ENCODE results near the gene MSX2.
"Not testable (repeated sequence)": the region's sequence is repeated elsewhere in the genome, so short reads cannot be mapped to it uniquely, and the experiment has no call there.

Gene MSX2

DNA sequence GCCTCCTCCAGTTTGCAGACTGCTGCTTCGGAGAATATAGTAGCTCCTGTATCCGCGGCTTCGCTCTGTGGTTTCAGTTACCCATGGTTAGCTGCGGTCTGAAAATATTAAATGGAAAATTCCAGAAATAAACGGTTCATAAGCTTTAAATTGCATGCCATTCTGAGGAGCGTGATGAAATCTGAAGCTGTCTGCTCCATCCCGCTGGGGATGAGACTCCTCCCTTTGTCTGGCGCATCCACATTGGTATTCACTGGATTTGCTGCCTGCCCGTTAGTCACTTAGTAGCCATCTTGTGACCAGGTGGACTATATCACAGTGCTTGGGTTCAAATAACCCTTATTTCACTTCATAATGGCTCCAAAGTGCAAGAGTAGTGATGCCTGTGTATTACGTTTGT, 36.3 kb downstream of the MSX2 start:
- H3K36me3 Mint-ChIP-seq, result no peaks in the 10 kb centered on the region
- H3K4me1 Mint-ChIP-seq, result no peaks in the 10 kb centered on the region
- ATAC-seq (replicated peaks) (no peak), DNase-seq (no peak)
- H3K27me3 Mint-ChIP-seq, result no peaks in the 10 kb centered on the region
- no peak overlapping the region for H3K4me3 Mint-ChIP-seq
- H3K27ac Mint-ChIP-seq, result no peak overlapping the region
- H3K9me3 Mint-ChIP-seq, result peaks cover 0 to under 1% of the 10 kb centered on the region in 2 donors

DNA sequence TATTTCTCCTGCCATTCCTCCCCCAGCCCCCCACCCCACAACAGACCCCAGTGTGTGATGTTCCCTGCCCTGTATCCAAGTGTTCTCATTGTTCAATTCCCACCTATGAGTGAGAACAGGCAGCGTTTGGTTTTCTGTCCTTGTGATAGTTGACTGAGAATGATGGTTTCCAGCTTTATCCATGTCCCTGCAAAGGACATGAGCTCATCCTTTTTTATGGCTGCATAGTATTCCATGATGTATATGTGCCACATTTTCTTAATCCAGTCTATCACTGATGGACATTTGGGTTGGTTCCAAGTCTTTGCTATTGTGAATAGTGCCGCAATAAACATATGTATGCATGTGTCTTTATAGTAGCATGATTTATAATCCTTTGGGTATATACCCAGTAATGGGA, 37.0 kb downstream of the MSX2 start:
- not testable (repeated sequence) for H3K4me1 Mint-ChIP-seq; H3K27me3 Mint-ChIP-seq; ATAC-seq (replicated peaks); DNase-seq; H3K9me3 Mint-ChIP-seq; H3K27ac Mint-ChIP-seq; H3K36me3 Mint-ChIP-seq; H3K4me3 Mint-ChIP-seq

DNA sequence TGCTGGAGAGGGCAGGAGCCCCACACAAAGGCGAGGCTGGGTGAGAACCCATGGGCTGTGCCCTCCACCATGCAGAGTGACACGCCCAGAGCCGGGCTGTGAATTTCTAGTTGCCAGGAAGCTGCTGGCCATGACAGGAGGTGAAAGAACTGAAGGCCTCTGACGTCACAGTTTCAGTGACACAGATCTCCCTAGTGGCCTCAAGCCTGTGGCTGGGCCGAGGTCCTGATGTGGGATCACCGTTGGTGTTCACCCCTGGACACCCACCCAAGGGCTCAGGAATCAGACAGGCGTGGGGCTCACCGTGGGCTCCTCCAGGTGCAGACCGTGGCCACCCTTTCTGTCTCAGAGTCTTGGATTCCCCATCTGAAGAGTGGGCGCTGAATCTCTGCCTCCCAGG, 39.9 kb downstream of the MSX2 start:
- H3K27me3 Mint-ChIP-seq, result peaks cover 0 to 8% of the 10 kb centered on the region in 2 donors
- H3K36me3 Mint-ChIP-seq, result no peaks in the 10 kb centered on the region
- peaks cover 4 to 5% of the 10 kb centered on the region in 2 donors for H3K9me3 Mint-ChIP-seq
- ATAC-seq (replicated peaks) (no peak), DNase-seq (no peak)
- H3K27ac Mint-ChIP-seq, result no peak overlapping the region
- no peak overlapping the region for H3K4me3 Mint-ChIP-seq
- no peaks in the 10 kb centered on the region for H3K4me1 Mint-ChIP-seq

DNA sequence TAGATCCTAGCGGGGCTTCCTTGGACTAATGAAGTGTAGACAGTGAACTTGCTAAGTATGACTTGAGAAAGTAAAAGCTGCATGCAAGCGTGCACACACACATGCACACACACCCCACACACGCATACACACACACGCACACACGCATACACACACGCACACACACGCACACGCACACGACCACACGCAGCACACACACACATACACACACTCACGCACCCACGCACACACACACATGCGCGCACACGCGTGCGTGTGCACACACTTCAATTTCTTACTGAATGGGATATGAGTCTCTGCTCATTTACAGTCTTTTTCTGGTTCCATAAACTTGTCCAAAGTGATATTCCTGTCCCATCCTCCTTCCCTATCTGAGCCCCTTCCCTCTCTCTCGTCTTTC, 41.2 kb downstream of the MSX2 start:
- H3K27ac Mint-ChIP-seq, result no peak overlapping the region
- peaks cover 4 to 5% of the 10 kb centered on the region in 2 donors for H3K9me3 Mint-ChIP-seq
- no peaks in the 10 kb centered on the region for H3K36me3 Mint-ChIP-seq
- no peak for DNase-seq
- H3K4me3 Mint-ChIP-seq, result no peak overlapping the region
- ATAC-seq (replicated peaks), result no peak
- H3K4me1 Mint-ChIP-seq, result no peaks in the 10 kb centered on the region
- H3K27me3 Mint-ChIP-seq, result peaks cover 0 to 8% of the 10 kb centered on the region in 2 donors

DNA sequence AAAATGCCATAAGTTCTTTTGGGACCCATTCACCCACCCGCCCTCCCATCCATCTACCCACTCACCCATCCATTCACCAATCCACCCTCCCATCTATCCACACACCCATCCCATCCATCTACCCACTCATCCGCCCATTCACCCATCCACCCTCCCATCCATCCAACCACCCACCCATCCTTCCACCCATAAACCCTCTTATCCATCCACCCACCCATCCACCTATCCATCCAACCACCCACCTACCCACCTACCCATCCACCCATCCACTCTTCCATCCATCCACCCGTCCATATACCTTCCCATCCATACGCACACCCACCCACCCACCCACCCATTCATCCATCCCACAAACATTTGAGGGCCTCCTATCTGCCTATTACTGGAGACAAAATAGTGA, 43.3 kb downstream of the MSX2 start:
- no peaks in the 10 kb centered on the region for H3K36me3 Mint-ChIP-seq
- ATAC-seq (replicated peaks) (no peak), DNase-seq (no peak)
- H3K27me3 Mint-ChIP-seq, result peaks cover 8 to 9% of the 10 kb centered on the region in 2 donors
- H3K27ac Mint-ChIP-seq, result no peak overlapping the region
- no peak overlapping the region for H3K4me3 Mint-ChIP-seq
- H3K4me1 Mint-ChIP-seq, result no peaks in the 10 kb centered on the region
- H3K9me3 Mint-ChIP-seq, result peaks cover 8 to 9% of the 10 kb centered on the region in 2 donors

DNA sequence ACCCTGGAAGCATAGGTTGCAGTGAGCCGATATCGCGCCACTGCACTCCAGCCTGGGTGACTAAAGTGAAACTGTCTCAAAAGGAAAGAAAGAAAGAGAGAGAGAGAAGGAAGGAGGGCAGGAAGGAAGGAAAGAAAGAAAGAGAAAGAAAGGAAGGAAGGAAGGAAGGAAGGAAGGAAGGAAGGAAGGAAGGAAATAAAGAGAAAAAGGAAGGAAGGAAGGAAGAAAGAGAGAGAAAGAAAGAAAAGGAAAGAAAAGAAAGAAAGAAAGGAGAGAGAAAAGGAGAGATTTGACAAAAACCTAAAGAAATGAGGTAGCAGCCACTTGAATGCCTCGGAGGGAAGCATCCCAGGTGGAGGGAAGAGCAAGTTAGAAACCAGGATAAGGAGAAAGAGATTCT, 44.6 kb downstream of the MSX2 start:
- no peaks in the 10 kb centered on the region for H3K4me1 Mint-ChIP-seq
- no peak overlapping the region for H3K4me3 Mint-ChIP-seq
- no peak for DNase-seq

DNA sequence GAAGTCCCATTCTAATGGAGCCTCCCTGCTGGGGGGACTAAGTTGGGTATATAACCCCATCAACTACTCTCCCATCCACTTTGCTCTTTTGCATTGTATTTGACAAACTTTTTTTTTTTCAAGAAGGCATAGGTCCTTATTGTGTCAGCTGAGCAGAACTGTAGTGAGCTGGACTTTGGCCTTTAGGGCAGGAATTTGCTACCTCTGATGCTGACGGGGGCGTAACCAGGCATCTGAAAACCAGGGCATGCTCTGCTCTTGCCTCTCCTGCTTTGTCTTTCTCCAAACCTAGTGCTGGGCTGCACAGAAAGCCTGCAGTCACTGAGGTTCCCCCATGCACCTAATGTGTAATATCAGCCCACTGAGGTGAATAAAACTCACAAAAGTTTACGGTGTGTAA, 49.0 kb downstream of the MSX2 start:
- Mint-ChIP-seq H3K27me3 (peaks cover 4 to 9% of the 10 kb centered on the region in 2 donors), H3K9me3 (peaks cover 4 to 9% of the 10 kb centered on the region in 2 donors), H3K27ac (no peak overlapping the region), H3K36me3 (no peaks in the 10 kb centered on the region), H3K4me3 (no peak overlapping the region), H3K4me1 (no peaks in the 10 kb centered on the region)
- DNase-seq (no peak), ATAC-seq (replicated peaks) (no peak)

More for the DNA sequence above, 44.6 kb downstream of the MSX2 start:
- no peak for ATAC-seq (replicated peaks)
- H3K27ac Mint-ChIP-seq, result no peak overlapping the region
- H3K9me3 Mint-ChIP-seq, result peaks cover 8 to 9% of the 10 kb centered on the region in 2 donors
- no peaks in the 10 kb centered on the region for H3K36me3 Mint-ChIP-seq
- peaks cover 8 to 9% of the 10 kb centered on the region in 2 donors for H3K27me3 Mint-ChIP-seq

DNA sequence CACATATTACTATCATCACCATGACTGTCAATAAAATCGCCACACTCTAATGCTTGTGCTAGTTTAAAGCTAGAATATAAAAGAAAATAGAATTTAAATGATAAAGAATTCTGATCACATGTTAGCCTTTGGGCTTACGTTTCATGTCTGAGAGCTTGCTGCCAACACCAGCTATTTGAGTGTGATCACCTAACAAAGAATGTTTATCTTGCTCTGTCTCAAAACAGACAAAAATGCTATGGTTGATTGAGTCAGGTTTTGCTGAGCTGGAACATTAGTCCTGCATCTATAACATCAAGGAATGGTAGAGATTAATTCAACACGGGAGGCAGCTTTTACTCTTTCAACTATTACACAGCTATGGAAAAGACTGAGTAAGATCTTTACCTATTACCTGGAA, 50.7 kb downstream of the MSX2 start:
- H3K27ac Mint-ChIP-seq, result no peak overlapping the region
- no peak for ATAC-seq (replicated peaks)
- H3K36me3 Mint-ChIP-seq, result no peaks in the 10 kb centered on the region
- H3K4me1 Mint-ChIP-seq, result no peaks in the 10 kb centered on the region
- H3K9me3 Mint-ChIP-seq, result peaks cover 4 to 5% of the 10 kb centered on the region in 2 donors
- no peak overlapping the region for H3K4me3 Mint-ChIP-seq
- peaks cover 0 to 9% of the 10 kb centered on the region in 2 donors for H3K27me3 Mint-ChIP-seq
- no peak for DNase-seq

DNA sequence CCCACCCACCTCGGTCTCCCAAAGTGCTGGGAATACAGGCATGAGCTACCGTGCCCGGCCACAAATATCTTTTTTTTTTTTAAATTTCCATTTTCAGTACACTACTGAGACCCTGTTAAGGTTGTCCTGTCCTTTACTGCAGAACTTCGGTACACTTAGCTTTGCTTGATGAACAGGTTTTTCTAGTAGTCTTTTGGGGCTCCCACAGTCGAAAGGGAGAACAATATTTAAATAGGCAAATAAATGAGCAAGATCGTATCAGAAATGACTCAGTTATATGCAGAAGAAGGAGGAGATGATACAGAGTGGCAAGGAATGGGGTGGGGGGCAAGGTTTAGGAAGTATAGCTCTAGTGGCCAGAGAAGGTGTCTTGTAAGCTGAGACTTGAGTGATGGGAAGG, 52.7 kb downstream of the MSX2 start:
- H3K4me3 Mint-ChIP-seq, result no peak overlapping the region
- H3K9me3 Mint-ChIP-seq, result peaks cover 1 to 4% of the 10 kb centered on the region in 2 donors
- no peaks in the 10 kb centered on the region for H3K36me3 Mint-ChIP-seq
- no peaks in the 10 kb centered on the region for H3K4me1 Mint-ChIP-seq
- DNase-seq (no peak), ATAC-seq (replicated peaks) (no peak)
- no peak overlapping the region for H3K27ac Mint-ChIP-seq
- H3K27me3 Mint-ChIP-seq, result no peaks in the 10 kb centered on the region

DNA sequence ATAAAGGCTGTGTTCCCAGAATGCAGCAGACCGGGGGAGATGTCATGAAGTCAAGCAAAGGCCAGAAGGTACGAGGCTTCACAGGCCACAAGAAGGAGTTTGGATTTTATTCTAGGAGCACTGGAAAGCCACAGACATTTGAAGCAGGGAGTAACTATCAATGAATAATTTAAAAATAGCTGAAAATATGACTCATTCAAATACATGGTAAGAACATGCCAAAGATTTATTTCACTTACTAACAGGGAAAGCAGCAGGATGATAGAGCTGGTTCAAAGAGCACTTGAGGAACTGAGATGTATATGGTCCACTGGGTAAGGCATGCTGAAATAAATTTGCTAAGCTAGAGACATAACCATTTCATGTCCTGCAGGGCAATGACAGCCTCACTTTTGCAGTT, 53.2 kb downstream of the MSX2 start:
- Mint-ChIP-seq H3K9me3 (peaks cover 0 to 4% of the 10 kb centered on the region in 2 donors), H3K36me3 (no peaks in the 10 kb centered on the region), H3K27me3 (no peaks in the 10 kb centered on the region), H3K4me1 (no peaks in the 10 kb centered on the region), H3K4me3 (no peak overlapping the region), H3K27ac (no peak overlapping the region)
- DNase-seq (no peak), ATAC-seq (replicated peaks) (no peak)
